ENCODE measurements around the gene FLACC1. TPM values are rescaled to one million over a fixed set of nuclear protein-coding genes. Genes with fewer than 3 reads are reported as not detected.
"Not testable (repeated sequence)": the region's sequence is repeated elsewhere in the genome, so short reads cannot be mapped to it uniquely, and the experiment has no call there.

The FLACC1 gene
- total RNA-seq, 2 donors from 2014 or later: 0.27 to 0.97 TPM

DNA sequence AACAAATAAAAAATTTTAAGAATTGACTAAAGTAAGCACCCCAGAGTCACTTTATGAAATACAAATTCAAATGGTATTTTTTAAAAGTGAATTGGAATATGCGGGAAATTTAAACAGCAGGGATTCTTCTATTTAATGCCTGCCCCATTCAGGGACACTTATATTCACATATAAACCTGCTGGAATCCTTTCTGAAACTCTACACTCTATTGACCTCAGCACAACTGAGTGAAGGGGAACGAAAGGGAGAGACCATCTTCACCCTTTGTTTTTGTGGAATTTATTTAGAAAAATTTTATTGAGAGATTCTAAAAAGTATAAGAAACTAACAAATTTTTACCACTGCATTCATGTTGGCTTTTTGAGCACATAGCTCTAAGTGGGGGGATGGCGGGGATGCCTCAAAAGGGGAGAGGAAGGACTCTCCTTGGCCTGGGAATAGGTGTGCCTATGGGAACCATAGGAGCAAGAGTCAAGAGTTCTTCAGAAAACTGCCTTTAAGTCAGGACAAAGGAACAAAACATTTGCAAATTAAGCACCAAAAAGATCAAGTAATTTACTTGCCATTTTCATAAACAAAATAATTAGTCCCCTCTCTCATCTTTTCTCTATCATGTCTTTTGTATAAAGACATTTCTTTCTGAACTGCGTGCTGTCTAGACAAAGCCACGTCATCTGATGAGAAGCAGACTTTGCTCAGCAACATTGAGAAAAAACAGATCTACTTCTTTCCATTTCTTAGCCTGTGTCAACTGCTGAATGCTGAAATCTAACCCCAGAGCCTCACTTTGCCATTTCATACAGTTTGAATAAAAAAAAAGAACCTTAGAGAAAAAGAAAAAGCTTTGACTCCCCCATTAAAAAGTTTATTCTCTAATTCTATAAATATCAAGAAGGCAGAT, 21.6 kb upstream of the FLACC1 start:
- no peak for DNase-seq (ENCODE audit: low spot score)
- Histone ChIP-seq H3K4me1 (replicated peaks) (no peaks in the 10 kb centered on the region), H3K9me3 (no peaks in the 10 kb centered on the region), H3K27ac (no peak overlapping the region), H3K4me3 (no peak overlapping the region), H3K27me3 (replicated peaks; ENCODE audit: insufficient read depth) (no peaks in the 10 kb centered on the region), H3K36me3 (no peaks in the 10 kb centered on the region)
- TF ChIP-seq POLR2A (IDR thresholded peaks at IDR 0.05) (no peak), CTCF (IDR thresholded peaks at IDR 0.05) (no peak), POLR2AphosphoS5 (IDR thresholded peaks at IDR 0.05) (no peak)
- intact Hi-C loops (cut with DNase I): no loop called here
- 88% methylated on average over 5 of the region's 5 CpGs for WGBS

GRCh38 chr2:201377218-201377617, 20.1 kb upstream of the FLACC1 start:
- Histone ChIP-seq H3K27me3 (replicated peaks; ENCODE audit: insufficient read depth) (no peaks in the 10 kb centered on the region), H3K4me1 (replicated peaks) (no peaks in the 10 kb centered on the region), H3K36me3 (no peaks in the 10 kb centered on the region), H3K27ac (no peak overlapping the region), H3K4me3 (no peak overlapping the region), H3K9me3 (no peaks in the 10 kb centered on the region)
- intact Hi-C loops (cut with DNase I): no loop called here
- 92% methylated on average over 3 of the region's 3 CpGs for WGBS
- TF ChIP-seq POLR2AphosphoS5 (IDR thresholded peaks at IDR 0.05): no peak
- TF ChIP-seq CTCF (IDR thresholded peaks at IDR 0.05): no peak
- TF ChIP-seq POLR2A (IDR thresholded peaks at IDR 0.05): no peak
- no peak for DNase-seq (ENCODE audit: low spot score)

GRCh38 chr2:201369775-201370174, 12.6 kb upstream of the FLACC1 start:
- H3K27me3 ChIP-seq (replicated peaks; ENCODE audit: insufficient read depth): no peaks in the 10 kb centered on the region
- no peaks in the 10 kb centered on the region for H3K4me1 ChIP-seq (replicated peaks)
- intact Hi-C loops (cut with DNase I): no loop called here
- no peaks in the 10 kb centered on the region for H3K36me3 ChIP-seq
- no peak overlapping the region for H3K27ac ChIP-seq
- WGBS: 78% methylated on average over 11 of the region's 11 CpGs
- no peaks in the 10 kb centered on the region for H3K9me3 ChIP-seq
- TF ChIP-seq POLR2A (IDR thresholded peaks at IDR 0.05) (no peak), POLR2AphosphoS5 (IDR thresholded peaks at IDR 0.05) (no peak), CTCF (IDR thresholded peaks at IDR 0.05) (no peak)
- H3K4me3 ChIP-seq: no peak overlapping the region
- no peak for DNase-seq (ENCODE audit: low spot score)

DNA sequence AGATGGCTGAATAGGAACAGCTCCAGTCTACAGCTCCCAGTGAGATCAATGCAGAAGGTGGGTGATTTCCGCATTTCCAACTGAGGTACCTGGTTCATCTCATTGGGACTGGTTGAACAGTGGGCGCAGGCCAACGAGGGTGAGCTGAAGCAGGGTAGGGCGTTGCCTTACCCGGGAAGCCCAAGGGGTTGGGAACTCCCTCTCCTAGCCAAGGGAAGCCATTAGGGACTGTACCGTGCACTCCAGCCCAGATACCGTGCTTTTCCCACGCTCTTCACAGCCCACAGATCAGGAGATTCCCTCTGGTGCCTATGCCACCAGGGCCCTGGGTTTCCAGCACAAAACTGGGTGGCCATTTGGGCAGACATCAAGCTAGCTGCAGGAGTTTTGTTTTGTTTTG, 12.2 kb upstream of the FLACC1 start:
- DNase-seq (ENCODE audit: low spot score); intact Hi-C loops (cut with DNase I); H3K27me3 ChIP-seq (replicated peaks; ENCODE audit: insufficient read depth); H3K27ac ChIP-seq; H3K4me3 ChIP-seq; H3K36me3 ChIP-seq; H3K4me1 ChIP-seq (replicated peaks); H3K9me3 ChIP-seq: not testable (repeated sequence)
- 96% methylated on average over 8 of the region's 8 CpGs for WGBS

DNA sequence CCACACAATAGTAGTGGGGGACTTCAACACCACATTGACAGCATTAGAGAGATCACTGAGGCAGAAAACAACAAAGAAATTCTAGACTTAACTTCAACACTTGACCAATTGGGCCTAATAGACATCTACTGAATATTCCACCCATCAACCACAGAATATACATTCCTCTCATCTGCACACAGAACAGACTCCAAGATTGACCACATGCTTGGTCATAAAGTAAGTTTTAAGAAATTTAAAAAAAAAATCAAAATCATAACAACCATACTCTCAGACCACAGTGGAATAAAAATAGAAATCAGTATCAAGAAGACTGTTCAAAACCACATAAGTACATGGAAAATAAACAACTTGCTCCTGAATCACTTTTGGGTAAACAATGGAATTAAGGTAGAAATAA, 9.0 kb upstream of the FLACC1 start:
- intact Hi-C loops (cut with DNase I): no loop called here
- no peak overlapping the region for H3K27ac ChIP-seq
- no peaks in the 10 kb centered on the region for H3K4me1 ChIP-seq (replicated peaks)
- no peak for TF ChIP-seq CTCF (IDR thresholded peaks at IDR 0.05)
- TF ChIP-seq POLR2A (IDR thresholded peaks at IDR 0.05): no peak
- no peak for TF ChIP-seq POLR2AphosphoS5 (IDR thresholded peaks at IDR 0.05)
- no peak overlapping the region for H3K4me3 ChIP-seq
- DNase-seq (ENCODE audit: low spot score): no peak
- no peaks in the 10 kb centered on the region for H3K27me3 ChIP-seq (replicated peaks; ENCODE audit: insufficient read depth)
- no peaks in the 10 kb centered on the region for H3K36me3 ChIP-seq
- H3K9me3 ChIP-seq: no peaks in the 10 kb centered on the region
